ENCODE results near the gene SSNA1.

SSNA1 gene

GRCh38 chr9:137152844-137153405, 35.6 kb upstream of the SSNA1 start:
- no peak for DNase-seq (ENCODE audit: low read depth in 3 of 3)

- DNase-seq (ENCODE audit: low read depth in 3 of 3), result peak; percentile 37 to 65 (median 59)
Measured at GRCh38 chr9:137156567-137157375, 31.7 kb upstream of the SSNA1 start.

GRCh38 chr9:137157618-137158415, 30.7 kb upstream of the SSNA1 start:
- DNase-seq (ENCODE audit: low read depth in 3 of 3), result no peak

- no peak for DNase-seq (ENCODE audit: low read depth in 3 of 3)
Measured at GRCh38 chr9:137158625-137159024, 29.9 kb upstream of the SSNA1 start.

GRCh38 chr9:137159105-137160053, 29.1 kb upstream of the SSNA1 start:
- DNase-seq (ENCODE audit: low read depth in 3 of 3), result no peak

- no peak for DNase-seq (ENCODE audit: low read depth in 3 of 3)
Measured at GRCh38 chr9:137160054-137160425, 28.4 kb upstream of the SSNA1 start.

- no peak for DNase-seq (ENCODE audit: low read depth in 3 of 3)
Measured at GRCh38 chr9:137160716-137161557, 27.5 kb upstream of the SSNA1 start.

GRCh38 chr9:137161558-137162486, 26.7 kb upstream of the SSNA1 start:
- no peak for DNase-seq (ENCODE audit: low read depth in 3 of 3)

GRCh38 chr9:137162505-137163364, 25.7 kb upstream of the SSNA1 start:
- DNase-seq (ENCODE audit: low read depth in 3 of 3), result no peak

- no peak for DNase-seq (ENCODE audit: low read depth in 3 of 3)
Measured at GRCh38 chr9:137163365-137163715, 25.1 kb upstream of the SSNA1 start.

- no peak for DNase-seq (ENCODE audit: low read depth in 3 of 3)
Measured at GRCh38 chr9:137163805-137164204, 24.7 kb upstream of the SSNA1 start.

GRCh38 chr9:137164370-137165249, 23.9 kb upstream of the SSNA1 start:
- no peak for DNase-seq (ENCODE audit: low read depth in 3 of 3)

- no peak for DNase-seq (ENCODE audit: low read depth in 3 of 3)
Measured at GRCh38 chr9:137165250-137165836, 23.1 kb upstream of the SSNA1 start.

GRCh38 chr9:137166380-137167229, 21.9 kb upstream of the SSNA1 start:
- no peak for DNase-seq (ENCODE audit: low read depth in 3 of 3)

- DNase-seq (ENCODE audit: low read depth in 3 of 3), result no peak
Measured at GRCh38 chr9:137167277-137167746, 21.2 kb upstream of the SSNA1 start.
